Right lobe of liver (tissue), 4 donors: ENCODE measurements around the gene CLEC3B.

ENCODE experiments used
- CTCF ChIP-seq, 4 donors: fragments of 200-600 bp in 3 of 4; fragments of 450-650 bp in 1 of 4; IDR thresholded peaks; one replicate each; pipeline versions ENCODE4 v1.5.1 to v1.8.0; 2016 to 2022; ENCODE audit warnings: antibody characterized with exemption in 4 of 4, mild to moderate bottlenecking in 2 of 4
- POLR2A ChIP-seq: fragments of 450-650 bp; IDR thresholded peaks from one replicate; pipeline ENCODE4 v1.6.1; 2017; ENCODE audit warnings: antibody characterized with exemption, mild to moderate bottlenecking
- donor health status: DM: no; HTN: no; CAD: no.
- donor health status: DM: no; HTN: no; CAD: no.
- donor health status: DM: no; HTN: yes; CAD: no.

GRCh38 chr3:44982817-44983216 lies 43.3 kb upstream of the CLEC3B start:
- TF ChIP-seq CTCF (IDR thresholded peaks at IDR 0.05), result no peak
- TF ChIP-seq POLR2A, result no peak
